OCI-M2 (cell line): ENCODE results near the gene ZSWIM5.

Source experiments
- DNase-seq: peaks from one replicate; lab custom pipeline; 2025; ENCODE audit not compliant: unreplicated experiment; lab: John Stamatoyannopoulos, UW

Gene ZSWIM5

DNA sequence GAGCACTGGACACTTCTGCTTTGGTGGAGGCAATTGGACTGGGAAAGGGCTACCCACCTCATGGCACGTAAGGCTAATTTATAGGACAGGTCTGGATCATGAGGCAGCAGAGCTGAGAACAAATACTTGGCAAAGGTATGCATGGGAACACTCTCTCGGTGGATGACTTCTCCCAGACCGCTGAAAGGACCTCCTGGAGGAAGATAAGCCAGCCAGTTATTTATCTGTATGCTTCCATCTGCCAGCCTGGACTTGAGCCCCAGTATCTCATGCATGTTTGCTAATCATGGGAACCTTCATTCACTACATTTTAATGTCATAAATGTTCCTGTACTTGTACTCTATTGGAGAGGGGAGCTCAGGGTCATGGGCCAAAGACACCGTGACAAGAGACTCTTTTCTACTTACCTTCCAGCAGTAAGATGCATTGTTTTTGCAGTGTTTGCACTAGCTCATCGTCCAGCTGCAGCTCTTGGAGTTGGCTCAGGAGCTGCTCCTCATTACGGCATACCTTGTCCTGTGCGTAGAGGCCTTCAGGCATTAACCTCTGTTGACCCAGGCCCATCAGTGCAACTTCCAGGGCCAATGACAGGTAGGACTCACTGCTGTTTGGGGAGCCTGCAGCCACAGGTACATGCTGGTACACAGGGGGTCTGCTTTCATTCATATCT is 170.6 kb downstream of the ZSWIM5 start:
- DNase-seq = no peak

DNA sequence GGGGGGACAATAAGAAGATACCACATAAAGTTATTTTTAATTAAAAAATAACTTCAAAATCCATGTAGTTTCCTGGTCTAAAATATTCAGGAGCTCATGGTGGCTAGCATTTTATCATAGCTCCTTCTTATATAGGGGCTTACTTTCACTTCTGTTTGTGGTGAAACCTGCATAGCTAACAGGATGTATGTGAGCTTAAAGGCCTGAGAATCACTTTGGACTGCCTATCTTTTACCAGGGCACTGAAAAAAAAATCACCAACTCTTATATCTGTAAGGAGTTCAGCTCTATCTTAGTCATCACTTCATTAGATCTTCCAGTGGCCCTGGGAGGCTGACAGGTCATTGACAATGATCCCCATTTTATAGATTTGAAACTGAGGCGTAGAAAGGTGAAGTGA is 173.0 kb downstream of the ZSWIM5 start:
- no peak for DNase-seq

DNA sequence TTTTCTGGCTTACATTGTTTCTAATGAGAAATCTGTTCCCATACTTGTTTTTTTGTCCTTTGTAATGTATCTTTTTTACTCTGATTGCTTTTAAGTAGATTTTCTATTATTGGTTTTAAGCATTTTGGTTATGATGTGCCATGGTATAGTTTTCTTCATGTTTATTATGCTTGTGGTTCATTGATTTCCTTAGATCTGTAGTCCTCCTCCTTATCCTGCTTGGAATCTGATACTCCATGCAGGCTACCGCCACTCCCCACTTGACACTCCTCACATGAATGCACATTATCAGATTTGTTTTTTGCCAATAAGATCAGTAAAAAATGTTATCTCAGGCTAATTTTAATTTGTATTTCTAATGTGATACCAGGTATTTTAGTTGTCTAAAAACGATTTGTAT is 173.6 kb downstream of the ZSWIM5 start:
- no peak for DNase-seq

DNA sequence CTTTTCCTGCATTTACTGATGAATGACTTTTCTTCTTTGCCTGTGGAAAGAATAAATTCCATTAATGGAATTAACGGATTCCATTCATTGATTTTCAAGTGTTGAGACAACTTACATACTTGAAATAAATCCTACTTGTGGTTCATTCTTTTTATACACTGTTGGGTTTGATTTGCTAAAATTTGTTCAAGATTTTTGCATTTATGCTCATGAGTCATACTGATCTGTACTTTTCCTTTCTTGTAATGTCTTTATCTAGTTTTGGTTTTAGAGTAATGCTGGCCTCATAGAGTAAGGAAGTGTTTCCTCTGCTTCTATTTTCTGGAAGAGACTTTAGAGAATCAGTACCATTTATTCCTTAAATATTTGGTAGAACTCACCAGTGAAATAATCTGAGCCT is 180.0 kb downstream of the ZSWIM5 start:
- no peak for DNase-seq

DNA sequence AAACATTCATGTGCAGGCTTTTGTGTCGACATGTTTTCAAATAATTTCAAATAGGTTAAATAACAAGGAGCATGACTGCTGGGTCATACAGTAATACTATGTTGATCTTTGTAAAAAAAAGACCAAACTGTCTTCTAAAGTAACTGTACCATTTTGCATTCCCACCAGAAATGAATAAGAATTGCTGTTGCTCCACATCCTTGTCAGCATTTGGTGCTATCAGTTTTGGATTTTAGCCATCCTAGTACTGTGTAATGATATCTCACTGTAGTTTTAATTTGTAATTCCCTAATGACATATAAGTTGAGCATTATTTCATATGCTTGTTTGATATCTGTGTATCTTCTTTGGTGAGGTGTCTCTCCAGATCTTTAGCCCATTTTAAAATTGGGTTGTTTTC is 182.7 kb downstream of the ZSWIM5 start:
- DNase-seq = no peak

DNA sequence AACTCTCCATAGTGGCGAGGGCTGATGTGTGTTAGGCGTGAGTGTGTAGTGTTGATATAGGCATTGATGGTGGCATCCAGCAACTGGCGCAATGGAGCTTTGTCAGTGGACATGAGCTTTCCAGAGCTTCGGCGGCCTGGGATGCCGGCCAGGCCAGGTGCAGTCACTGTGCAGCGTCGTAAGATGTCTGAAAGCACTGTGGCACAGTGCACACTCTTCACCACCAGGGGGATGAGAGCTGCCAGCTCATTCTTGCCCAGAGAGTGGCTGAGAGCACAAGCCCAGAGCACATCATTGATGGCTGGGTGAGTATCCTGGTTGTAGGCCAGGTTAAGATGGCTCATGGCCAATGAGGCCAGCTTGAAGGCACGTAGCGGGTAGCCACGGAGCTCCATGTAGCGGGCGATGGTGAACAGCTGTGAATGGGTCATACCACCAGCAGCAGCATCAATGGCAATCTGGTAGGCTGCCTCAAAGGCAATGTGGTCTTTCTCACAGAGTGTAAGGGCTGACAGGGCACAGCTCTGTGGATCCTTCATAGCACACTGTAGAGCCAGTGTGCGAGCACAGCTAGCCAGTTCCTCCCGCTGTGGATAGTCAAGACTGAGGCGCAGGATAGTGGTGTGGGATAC is 187.7 kb downstream of the ZSWIM5 start:
- DNase-seq = no peak

DNA sequence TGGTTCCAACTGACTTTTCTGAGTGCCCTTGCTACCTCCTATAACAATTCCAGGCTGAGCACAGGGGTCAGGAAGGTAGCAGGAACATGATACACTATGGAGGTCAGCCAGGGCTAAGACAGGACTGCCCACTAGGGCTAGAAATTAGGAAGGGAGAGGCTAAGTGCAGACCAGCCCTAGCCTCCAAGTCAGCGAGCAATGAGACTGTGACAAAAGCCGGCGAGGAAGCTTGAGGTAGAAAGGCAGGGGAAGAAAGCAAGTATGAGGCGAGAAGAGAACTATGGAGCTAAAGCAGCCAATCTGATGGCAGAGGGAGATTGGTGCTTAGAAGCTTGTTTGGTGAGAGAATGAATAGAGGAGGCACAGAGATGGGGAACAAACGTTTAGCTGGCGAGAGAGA is 189.6 kb downstream of the ZSWIM5 start:
- no peak for DNase-seq

DNA sequence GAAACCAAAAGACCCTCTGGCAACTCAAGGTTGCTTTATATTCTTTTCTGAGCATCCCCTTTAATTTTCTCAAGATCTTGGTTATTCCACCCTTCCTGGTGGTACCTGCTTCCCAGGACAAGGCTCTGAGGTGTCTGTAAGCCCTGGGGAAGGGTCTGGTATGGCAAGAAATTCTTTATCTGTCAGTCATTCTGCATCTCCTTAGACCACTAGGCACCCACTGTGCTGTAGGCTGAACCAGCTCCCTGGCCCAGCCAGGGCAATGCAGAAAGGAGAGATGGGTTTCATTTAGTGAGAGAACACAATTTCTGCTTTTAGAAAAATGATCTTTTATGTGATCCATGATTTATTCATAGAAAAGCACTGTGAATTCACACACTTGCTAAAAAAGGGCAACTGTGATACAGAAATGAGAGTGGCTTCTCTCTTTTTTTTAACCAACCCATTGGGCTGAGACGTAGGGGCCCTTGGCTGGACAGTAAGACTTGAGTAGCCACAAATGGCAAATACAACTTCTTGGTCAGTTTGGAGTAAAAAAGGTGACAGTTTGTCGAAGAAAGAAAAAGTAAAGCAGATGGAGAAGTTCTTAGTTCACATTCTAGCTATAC is 190.2 kb downstream of the ZSWIM5 start:
- DNase-seq = no peak

DNA sequence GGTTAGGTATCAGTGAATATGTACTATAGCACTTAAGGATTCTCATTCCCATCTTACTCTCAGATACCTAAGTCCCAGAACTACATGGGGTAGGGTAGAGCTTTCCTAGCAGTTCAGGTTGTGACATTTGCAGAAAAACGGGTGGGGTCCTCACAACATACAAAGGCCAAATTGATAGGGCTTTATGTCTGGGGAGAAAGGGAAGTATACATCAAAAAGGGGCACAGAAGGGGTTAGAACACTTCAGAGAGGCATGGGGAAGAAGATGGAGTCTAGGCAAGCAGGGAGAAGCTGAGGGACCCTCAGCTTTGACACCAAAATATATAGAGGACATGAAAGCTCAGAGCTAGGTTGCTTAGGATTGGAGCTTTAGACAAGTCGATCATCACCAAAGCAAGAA is 190.7 kb downstream of the ZSWIM5 start:
- no peak for DNase-seq

DNA sequence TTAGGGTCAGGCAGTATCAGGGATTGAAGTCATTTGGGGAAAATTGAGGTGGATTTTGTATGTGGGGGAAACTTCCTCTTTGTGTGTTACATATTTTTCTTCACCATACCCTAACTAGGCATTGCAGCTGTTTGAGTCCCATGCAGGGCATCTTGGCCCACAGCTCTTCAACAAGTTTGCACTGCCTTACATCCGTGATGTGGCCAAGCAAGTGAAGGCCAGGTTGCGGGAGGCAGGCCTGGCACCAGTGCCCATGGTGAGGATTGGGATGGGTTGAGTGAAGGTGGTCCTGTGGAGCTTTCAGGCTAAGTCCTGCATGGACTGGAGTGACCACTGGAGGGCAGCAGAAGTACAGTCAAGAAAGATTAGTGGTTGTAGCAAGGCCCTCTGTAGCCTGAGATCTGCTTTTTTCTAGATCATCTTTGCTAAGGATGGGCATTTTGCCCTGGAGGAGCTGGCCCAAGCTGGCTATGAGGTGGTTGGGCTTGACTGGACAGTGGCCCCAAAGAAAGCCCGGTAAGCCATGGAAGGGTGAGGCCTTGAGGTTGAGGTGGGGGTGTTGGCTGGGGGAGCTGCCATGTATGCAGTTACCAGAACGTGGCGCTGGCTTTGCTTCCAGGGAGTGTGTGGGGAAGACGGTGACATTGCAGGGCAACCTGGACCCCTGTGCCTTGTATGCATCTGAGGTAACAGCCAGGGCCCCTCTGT is 191.9 kb downstream of the ZSWIM5 start:
- DNase-seq = peak; percentile 28

DNA sequence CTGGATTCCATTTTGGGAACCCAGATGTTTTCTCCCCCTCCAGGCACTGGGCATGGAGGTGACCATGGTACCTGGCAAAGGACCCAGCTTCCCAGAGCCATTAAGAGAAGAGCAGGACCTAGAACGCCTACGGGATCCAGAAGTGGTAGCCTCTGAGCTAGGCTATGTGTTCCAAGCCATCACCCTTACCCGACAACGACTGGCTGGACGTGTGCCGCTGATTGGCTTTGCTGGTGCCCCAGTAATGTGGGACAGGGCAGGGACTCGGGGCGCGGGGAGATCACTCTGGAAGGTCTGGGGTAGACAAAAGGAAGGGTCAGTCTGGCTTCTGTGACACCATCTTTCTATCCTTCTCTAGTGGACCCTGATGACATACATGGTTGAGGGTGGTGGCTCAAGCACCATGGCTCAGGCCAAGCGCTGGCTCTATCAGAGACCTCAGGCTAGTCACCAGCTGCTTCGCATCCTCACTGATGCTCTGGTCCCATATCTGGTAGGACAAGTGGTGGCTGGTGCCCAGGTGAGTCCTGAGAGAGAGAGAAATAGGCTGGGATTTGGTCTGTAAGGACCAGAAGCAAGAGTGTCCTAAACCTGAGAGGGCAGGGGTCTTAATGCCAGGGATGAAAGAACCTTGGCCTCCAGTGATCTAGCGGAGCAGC is 192.7 kb downstream of the ZSWIM5 start:
- no peak for DNase-seq

DNA sequence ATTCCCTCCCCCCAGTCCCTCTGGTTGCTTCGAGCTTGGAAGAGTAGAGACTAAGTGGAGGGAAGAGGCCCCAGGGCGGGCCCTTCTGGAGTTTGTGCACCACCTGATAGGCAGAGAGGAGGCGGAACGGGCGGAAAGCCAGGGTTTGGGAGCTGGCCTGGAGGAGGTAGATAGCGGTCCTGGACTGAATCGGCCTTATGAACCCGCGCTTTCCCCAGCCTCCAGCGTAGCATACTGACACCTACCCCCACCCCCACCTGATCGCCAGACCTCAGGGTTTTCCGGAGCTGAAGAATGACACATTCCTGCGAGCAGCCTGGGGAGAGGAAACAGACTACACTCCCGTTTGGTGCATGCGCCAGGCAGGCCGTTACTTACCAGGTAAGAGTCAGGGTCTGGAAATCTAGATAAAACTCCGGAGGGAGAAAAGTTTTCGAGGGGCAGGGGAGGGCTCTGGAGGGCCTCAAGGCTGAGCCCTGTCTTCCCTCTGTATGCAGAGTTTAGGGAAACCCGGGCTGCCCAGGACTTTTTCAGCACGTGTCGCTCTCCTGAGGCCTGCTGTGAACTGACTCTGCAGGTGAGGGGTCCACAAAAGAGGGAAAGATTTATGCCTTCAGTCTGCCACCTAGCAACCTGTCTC is 193.6 kb downstream of the ZSWIM5 start:
- peak; percentile 68 for DNase-seq

DNA sequence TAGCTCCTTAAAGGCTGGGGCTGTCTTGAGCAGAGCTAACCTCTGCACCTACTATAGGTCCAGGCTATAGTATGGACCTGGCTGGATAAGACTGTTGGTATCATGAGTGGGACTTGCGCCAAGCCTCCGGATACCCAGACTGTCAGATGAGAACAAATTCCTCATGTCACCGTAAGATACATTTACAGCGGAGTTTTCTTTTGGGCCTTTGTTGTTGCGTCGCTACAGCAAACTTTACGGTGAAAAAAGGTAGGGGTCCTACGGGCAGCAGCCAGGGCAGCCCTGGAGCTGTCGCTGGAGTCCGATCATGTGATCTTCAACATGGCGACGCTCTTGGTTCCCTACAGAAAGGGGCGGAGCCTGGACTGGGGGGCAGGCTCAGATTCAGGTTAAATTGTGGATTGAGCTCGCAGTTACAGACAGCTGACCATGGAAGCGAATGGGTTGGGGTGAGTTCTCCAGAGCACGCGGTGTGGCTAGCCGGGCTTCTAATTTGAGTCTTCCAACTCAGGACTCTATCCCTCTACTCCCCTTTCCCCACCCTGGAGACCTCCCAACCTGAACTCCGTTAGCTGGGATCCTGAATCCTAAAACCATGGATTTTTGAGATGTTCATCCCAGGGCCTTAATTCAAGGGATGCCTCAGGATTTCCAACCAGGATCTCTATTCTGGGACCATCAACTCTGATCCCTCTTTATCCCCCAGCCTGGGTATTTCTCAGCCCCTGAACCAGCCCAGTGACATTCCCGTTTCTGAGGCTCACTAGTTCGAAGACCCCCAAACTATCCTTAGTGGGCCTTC is 194.4 kb downstream of the ZSWIM5 start, which contains the start of gene UROD:
Gene UROD (plus strand): TSS at position 418 of the 802 bp plus-strand sequence. CDS start 12 bp downstream, at position 430.
- DNase-seq = peak; percentile 81

DNA sequence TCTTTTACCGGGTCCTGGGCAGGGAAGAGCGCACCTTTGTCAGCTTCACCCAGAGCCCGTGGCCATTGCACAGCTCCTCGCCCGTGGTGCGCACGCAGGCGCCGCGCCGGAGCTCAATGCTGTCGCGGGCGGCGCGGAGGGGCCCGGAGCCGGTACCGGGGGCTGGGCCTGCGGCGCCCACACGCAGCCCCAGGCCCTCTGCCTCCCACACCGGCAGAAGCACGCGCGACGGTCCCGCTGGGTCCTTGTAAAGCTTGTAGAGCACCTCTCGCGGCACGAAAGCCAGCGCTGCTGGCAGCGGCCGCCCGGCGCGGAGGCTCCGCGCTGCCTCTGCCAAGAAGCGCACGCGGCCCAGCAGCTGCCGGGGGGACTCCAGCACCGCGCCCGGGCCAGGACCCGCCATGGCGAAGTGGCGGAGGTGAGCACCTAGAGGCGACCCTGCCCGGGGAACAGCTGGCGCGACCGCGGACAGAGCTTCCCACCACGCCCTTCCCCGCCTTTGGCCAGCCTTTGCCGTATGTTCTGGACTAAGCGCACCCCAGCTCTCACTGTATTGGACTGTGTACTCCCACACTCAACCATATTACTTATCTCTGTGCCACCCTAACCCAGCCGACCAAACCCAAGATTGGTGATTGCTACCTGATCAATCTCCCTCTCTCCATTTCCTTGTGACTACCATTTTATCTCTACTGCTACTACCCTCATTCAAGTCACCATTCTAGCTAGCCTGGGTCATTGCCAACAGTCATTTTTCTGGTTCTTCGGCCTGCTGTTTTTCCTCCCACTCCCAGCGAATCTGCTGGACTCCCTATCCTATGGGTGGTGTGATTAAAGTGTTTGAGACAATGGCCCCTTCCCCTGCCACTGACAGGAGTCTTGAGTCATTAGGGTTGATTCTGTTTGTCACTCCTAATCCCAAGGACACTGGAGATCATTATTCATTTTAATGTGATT is 195.3 kb downstream of the ZSWIM5 start, which contains the start of gene HECTD3:
Gene HECTD3 (minus strand): TSS at position 470 of the 957 bp plus-strand sequence. CDS start 67 bp downstream, at position 403.
- peak; percentile 65 for DNase-seq

DNA sequence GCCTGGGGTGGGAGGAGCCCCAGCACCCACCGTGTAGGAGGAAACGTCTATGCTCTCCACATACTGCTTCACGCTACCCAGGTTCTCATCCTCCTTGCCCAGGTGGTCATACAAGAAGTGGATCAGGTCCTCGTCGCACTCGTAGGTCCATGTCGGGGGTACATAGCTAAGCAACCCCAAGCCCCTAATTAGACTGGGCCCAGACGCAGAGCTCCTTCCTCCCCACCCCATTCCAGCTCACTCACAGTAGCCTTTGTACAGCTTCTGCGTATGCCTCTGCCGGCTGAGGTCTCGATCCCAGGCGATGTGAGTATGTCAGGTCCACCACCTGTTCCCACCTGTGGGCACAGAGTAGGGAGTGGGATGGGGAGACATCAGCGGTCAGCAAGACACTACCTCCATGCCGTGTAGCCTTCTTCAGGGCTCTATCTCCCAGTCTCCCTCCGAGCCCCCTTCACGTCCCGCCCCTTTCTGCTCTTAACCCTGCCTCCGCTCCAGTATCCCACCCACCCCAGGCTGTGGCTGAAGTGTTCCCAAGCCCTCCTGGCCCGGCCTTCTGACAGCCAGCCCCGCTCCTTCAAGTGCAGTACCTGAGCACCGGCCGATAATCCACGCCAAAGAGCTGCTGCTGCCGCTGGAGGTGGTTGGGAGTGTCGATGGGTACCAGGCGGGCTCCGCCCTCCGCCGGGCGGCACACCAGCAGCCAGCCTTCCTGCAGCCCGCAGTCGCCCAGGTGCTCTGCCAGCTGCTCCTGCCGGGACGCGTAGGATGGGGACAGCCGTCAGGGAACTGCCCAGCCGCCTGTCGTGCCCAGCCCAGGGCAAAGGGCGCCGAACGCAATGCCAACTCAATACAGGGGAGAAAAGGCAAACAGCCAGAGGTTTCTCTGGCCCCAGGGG is 196.2 kb downstream of the ZSWIM5 start:
- DNase-seq = no peak

DNA sequence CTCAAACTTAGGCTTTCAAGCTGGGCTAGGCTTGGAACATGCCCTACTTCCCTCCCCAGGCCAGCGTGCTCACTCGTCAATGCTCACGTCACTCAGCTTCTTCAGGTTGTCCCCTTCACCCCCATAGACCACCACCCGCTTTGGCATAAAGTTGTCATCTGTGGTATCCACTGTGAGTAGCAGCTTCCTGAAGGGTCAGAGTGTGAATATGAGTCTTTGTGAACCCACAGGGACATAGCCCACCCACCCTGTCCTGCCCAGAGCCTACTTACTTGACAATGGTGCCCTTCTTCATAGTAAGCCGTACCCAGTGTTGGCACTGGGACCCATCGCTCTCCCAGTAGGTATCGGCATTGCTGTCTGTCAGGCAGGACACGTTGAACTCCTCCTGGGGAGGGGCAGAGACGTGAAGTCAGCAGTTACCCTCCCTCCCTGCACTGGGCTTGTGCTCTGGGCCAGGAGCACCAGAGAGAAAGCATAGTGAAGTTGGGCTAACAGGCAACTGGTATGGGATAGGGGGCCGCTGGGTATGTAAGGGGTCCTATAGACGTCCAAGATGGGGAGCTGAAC is 197.0 kb downstream of the ZSWIM5 start:
- no peak for DNase-seq

DNA sequence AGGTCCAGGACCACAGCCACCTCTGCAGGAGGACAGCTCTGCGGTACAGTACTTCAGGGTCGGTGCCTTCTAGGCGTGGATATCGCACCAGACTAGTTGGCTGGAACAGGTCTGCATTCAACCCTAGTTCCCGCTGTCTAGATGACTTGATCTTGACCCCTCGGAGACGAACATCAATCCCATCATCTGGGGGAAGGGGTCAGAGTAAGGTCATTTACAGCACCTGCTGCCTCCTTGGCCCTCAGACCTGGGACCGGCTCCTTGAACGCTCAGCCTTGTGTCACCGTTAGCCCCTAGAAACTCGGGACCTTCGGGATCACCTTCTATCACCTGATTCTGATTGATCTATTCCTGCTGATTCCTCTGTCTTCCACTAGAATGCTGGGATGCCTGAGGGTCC is 197.9 kb downstream of the ZSWIM5 start:
- DNase-seq = no peak
